Activated CD8-positive, alpha-beta memory T cell treated with anti-CD3 and anti-CD28 coated beads for 36 hours (primary cell): ENCODE results near the gene MAGI2. TPM values are rescaled to one million over a fixed set of nuclear protein-coding genes. Genes with fewer than 3 reads are reported as not detected.

Source experiments
- CTCF ChIA-PET: fragments of 350-600 bp; sonication (Branson Sonifier 250); formaldehyde crosslinking; loops from one replicate; lab custom pipeline; 2021; ENCODE audit warnings: antibody characterized with exemption; lab: Charles Lee
- POLR2A ChIA-PET: fragments of 350-600 bp; sonication (Branson Sonifier 250); formaldehyde crosslinking; loops from one replicate; lab custom pipeline; 2021; ENCODE audit warnings: antibody characterized with exemption; lab: Charles Lee
- total RNA-seq, 2 experiments: library from RNA; stranded (reverse); gene quantifications; one replicate each; pipeline ENCODE4 v1.2.3, GENCODE V29; 2021

MAGI2 gene
- total RNA-seq, 2 experiments from 2014 or later = 0.17 to 0.30 TPM

GRCh38 chr7:79320741-79321473 is 132.6 kb downstream of the MAGI2 start:
- ChIA-PET CTCF (no interaction called here), POLR2A (no interaction called here)

GRCh38 chr7:79319369-79319768 is 134.1 kb downstream of the MAGI2 start:
- ChIA-PET POLR2A (no interaction called here), CTCF (no interaction called here)

GRCh38 chr7:79317728-79318127 is 135.7 kb downstream of the MAGI2 start:
- CTCF ChIA-PET = no interaction called here
- POLR2A ChIA-PET = no interaction called here

- ChIA-PET CTCF (no interaction called here), POLR2A (no interaction called here)
These were observed 141.4 kb downstream of the MAGI2 start for GRCh38 chr7:79312022-79312421.

- ChIA-PET POLR2A (no interaction called here), CTCF (no interaction called here)
These were observed 145.3 kb downstream of the MAGI2 start for GRCh38 chr7:79308192-79308591.

- ChIA-PET CTCF (no interaction called here), POLR2A (no interaction called here)
These were observed 146.1 kb downstream of the MAGI2 start for GRCh38 chr7:79307376-79307775.

- POLR2A ChIA-PET = no interaction called here
- CTCF ChIA-PET = no interaction called here
These were observed 148.8 kb downstream of the MAGI2 start for GRCh38 chr7:79304711-79305110.

GRCh38 chr7:79302293-79302692 is 151.2 kb downstream of the MAGI2 start:
- ChIA-PET CTCF (no interaction called here), POLR2A (no interaction called here)

- POLR2A ChIA-PET = no interaction called here
- CTCF ChIA-PET = no interaction called here
These were observed 152.0 kb downstream of the MAGI2 start for GRCh38 chr7:79301419-79301818.

- ChIA-PET CTCF (no interaction called here), POLR2A (no interaction called here)
These were observed 152.9 kb downstream of the MAGI2 start for GRCh38 chr7:79300573-79300972.

- POLR2A ChIA-PET = no interaction called here
- CTCF ChIA-PET = no interaction called here
These were observed 155.2 kb downstream of the MAGI2 start for GRCh38 chr7:79298145-79298760.

GRCh38 chr7:79296553-79297320 is 156.7 kb downstream of the MAGI2 start:
- ChIA-PET CTCF (no interaction called here), POLR2A (no interaction called here)

- ChIA-PET POLR2A (no interaction called here), CTCF (no interaction called here)
These were observed 159.8 kb downstream of the MAGI2 start for GRCh38 chr7:79293655-79294142.

- ChIA-PET POLR2A (no interaction called here), CTCF (no interaction called here)
These were observed 160.6 kb downstream of the MAGI2 start for GRCh38 chr7:79292834-79293233.

- ChIA-PET CTCF (no interaction called here), POLR2A (no interaction called here)
These were observed 162.0 kb downstream of the MAGI2 start for GRCh38 chr7:79291498-79291865.

GRCh38 chr7:79290841-79291497 is 162.5 kb downstream of the MAGI2 start:
- ChIA-PET POLR2A (no interaction called here), CTCF (no interaction called here)

GRCh38 chr7:79290398-79290797 is 163.1 kb downstream of the MAGI2 start:
- CTCF ChIA-PET = no interaction called here
- POLR2A ChIA-PET = no interaction called here

- CTCF ChIA-PET = no interaction called here
- POLR2A ChIA-PET = no interaction called here
These were observed 164.8 kb downstream of the MAGI2 start for GRCh38 chr7:79288655-79289054.

- CTCF ChIA-PET = no interaction called here
- POLR2A ChIA-PET = interaction anchor here (0.6 kb wide), 1 partner anchor 357 kb away, joined by 3 read pairs; no protein-coding TSS in a partner anchor
These were observed 165.5 kb downstream of the MAGI2 start for GRCh38 chr7:79287981-79288380.

GRCh38 chr7:79286181-79286580 is 167.3 kb downstream of the MAGI2 start:
- POLR2A ChIA-PET = no interaction called here
- CTCF ChIA-PET = no interaction called here
